ENCODE results near the gene GAS6. TPM values are rescaled to one million over a fixed set of nuclear protein-coding genes. Genes with fewer than 3 reads are reported as not detected.

GAS6 gene
- polyA plus RNA-seq, 1 donor, result 17.4 TPM

DNA sequence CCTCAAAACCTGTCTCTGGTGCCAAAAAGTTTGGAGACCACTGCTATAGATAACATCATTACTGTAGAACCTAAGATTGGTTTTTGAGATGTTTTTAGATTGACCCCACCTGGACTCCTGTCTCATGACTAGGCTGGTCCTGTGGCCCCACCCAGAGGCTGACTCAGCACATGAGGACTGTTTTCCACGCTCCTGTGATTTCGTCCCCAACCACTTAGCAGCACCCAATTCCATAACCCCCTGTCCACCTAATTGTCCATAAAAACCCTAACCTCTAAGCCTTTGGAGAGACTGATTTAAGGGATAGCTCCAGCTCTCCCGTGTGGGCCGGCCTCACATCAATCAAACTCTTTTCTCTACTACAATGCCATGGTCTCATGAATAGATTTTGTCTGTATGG is 25.6 kb upstream of the GAS6 start:
- no peak for DNase-seq

DNA sequence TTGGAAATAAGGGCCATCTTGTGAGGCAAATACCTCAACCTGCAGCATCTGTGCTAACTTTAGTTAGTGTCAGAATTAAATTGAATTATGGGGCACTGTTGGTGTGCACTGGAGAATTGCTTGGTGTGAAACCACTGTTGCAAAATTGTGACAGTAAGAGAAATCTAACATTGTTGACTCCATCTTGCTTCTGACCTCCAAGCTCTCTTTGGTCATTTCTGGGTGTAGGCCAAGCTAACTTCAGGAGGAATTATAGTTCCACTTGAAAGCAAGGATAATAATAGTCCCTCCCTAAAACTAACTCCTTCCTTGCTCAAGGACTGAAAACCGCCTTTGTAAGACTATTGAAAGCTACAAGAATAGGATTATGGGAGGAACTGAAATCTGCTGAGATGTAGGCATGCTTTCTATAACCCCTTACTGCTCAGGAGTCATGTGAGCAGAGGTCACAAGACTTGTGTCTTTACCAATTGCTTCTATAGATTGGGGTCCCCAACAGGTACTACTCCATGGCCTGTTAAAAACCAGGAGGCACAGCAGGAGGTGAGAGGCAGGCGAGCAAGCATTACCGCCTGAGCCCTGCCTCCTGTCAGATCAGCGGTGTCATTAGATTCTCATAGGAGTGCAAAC is 24.9 kb upstream of the GAS6 start:
- DNase-seq, result no peak

DNA sequence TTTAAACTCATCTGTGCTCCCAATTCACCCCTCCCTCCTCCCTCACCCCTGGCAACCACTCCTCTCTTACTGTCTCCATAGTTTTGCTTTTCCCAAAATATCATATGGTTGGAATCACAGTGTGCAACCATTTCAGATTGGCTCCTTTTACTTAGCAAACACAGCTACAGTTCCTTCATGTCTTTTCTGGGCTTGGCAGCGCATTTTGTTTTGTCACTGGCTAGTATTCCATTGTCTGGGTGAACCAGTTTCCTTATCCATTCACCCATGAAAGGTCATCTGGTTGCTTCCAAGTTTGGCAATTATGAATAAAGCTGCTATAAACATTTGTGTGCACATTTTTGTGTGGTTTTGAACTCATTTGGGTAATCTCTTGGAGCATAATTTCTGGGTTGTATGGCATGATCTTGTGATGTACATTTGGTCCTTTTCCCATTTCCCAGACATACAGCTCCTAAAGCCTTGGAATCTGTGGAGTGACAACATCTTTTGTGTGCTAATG is 23.9 kb upstream of the GAS6 start:
- no peak for DNase-seq

DNA sequence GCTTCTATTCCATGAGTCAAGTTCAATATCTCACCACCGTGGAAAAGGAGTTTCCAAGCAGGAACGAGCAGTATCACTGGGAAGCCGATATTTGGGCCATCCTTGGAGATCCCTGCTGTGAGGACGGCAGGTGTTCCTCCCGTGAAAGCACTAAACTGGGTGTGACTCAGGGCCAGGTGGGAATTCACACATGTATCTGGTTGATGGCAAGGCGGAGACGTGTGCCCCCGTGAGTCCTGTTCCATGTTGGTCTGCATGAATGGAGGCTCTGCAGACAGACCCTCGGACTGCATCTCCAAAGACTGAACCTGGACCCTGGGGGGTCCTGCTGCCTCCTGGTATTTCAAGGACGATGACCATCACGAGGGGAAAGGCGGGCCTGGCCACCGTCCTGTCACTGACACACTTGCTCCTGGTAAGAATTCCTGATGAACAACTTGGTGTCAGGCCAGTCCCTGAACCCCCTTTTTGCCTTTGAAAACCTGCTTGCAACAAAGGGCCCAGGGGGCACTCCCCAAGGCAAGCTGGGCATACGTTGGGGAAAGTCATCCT is 22.8 kb upstream of the GAS6 start:
- no peak for DNase-seq

DNA sequence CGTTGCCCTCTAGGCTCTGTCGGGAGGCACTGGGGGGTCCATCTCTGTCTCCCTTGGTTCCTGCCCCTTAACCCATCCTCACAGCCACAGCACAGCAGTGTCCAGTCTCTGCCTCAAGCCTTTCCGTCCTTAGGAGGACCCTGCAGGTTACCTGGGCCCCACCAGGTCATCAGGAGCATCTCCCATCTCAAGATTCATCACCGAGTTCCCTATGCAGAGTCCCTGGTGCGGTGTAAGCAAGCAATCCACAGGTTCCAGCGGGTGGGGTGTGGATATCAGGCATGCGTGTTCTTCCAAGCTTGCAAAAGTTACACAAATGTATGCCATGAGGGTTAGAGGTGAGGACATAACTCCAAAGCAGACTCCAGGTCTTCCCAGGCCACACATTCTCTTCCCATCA is 20.9 kb upstream of the GAS6 start:
- no peak for DNase-seq

DNA sequence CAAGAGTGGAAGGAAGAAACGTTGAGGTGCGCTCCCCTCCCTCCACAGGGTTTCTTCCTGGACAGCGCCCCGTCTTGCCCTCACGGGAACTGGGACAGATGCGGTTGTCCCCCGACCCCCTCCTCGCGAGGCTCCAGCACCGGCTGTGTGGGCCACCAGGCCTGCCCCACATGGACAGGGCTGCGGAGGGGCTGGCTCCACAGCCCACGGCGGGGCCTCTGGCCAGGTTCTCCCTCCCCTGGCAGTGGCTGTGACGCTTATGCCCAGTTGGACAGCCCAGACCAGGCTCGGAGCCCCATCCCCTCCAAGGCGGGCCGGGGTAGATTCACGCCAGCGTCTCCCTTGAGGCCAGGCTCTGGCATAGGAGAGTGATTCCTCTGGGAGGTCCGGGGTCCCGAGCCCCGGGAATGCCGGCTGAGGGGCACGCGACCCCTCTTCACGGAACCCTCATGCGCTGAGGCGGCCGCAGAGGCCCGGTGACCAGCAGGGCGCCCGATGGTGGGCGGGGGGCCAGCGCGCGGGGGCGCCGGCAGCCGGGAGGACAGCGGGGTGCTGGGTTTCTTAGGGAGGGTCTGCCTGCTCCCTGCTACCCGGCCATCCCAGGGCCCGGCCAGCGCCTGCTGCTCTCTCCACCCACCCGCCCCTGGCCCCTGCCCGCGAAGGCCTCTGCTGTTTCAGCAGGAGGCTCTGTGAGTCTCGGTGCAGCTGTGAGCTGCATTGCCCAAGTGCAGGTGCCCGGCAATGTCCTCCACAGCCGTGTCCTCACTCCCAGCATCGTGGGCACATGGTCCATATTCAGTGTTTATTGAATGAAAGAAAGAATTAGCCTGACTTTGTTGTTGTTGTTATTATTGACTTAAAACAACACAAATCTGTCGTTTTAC is 20.3 kb upstream of the GAS6 start:
- DNase-seq, result no peak

DNA sequence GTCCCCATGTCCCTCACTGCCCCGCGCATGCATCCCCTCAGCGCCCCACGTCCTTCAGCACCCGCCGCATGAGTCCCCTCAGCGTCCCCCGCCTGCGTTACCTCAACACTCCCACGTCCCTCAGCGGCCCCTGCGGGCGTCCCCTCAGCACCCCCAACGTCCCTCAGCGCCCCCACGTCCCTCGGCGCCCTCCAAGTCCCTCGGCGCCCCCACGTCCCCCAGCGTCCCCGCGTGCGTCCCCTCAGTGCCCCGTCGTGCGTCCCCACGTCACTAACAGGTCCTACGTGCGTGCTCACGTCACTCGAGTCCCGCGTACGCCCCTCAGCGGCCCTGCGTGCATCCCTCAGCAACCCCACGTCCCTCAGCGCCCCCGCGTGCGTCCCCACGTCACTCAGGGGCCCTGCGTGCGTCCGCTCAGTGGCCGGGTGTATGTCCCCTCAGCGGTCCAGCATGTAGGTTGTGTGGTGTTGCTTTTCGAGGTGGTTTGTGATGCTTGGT is 19.5 kb upstream of the GAS6 start:
- no peak for DNase-seq

DNA sequence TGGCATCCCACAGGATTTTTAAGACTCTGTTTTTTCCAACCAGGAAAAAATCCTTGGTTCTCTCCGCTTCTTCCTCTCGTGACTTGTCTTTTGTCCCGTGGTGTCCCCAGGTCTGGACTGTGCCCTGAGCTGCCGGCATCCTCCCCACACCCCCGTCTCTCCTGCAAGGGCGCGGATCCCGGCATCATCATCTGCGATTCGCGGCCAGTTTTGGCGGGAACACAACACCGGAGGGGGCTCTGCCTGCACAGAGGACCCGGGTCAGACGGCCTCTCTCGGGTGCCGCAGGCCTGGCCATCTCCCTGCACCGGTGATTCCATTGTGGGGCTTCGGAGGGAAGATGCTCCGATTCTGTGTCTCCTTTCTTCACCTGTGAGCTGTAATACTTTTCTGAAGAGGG is 18.8 kb upstream of the GAS6 start:
- no peak for DNase-seq

DNA sequence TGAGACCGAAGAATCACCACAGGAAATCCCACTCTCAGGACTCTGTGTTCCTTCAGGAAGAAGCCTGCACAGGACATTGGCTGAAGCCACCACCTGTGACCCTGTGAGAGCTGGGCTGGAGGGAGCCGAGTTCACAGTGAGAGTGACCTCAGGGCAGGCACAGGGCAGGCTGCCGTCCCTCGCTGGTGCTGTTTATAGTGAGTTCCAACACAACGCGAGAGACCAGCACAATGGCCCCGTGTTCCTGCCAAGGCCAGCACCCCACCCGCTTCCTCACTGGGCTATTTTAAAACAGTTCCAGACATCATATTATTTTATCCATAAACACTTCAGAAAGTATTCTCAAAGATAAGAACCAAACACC is 18.4 kb upstream of the GAS6 start:
- no peak for DNase-seq

DNA sequence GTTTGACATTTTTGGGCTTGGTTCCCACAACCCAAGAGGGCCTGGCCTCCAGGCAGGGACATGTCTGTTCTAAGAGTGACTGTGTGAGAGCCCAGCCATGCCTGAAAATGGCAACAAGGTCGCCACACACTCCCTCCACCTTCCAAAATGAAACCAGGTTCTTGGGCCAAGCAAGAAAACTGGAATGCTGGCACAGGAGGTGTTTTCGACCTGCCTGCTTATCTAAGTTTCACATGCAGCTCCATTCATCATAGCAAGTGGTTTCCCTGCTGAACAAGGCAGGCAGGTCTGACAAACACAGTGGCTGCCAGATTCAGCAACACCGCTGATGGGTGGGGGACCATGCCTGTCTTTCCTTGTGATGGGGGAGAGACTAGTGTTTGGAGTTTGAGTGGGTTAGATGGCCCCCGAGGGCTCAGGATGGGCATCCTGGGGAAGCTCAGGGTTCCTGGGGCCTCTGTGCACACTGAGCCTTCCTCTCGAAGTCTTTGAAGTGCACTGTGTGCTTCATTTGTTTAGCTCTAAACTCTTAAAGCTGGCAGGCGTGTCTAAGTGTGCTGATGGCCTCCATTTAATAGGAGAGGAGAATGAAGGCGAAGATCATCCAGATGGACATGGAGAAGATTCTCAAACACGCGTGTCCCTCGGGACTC is 17.9 kb upstream of the GAS6 start:
- no peak for DNase-seq

DNA sequence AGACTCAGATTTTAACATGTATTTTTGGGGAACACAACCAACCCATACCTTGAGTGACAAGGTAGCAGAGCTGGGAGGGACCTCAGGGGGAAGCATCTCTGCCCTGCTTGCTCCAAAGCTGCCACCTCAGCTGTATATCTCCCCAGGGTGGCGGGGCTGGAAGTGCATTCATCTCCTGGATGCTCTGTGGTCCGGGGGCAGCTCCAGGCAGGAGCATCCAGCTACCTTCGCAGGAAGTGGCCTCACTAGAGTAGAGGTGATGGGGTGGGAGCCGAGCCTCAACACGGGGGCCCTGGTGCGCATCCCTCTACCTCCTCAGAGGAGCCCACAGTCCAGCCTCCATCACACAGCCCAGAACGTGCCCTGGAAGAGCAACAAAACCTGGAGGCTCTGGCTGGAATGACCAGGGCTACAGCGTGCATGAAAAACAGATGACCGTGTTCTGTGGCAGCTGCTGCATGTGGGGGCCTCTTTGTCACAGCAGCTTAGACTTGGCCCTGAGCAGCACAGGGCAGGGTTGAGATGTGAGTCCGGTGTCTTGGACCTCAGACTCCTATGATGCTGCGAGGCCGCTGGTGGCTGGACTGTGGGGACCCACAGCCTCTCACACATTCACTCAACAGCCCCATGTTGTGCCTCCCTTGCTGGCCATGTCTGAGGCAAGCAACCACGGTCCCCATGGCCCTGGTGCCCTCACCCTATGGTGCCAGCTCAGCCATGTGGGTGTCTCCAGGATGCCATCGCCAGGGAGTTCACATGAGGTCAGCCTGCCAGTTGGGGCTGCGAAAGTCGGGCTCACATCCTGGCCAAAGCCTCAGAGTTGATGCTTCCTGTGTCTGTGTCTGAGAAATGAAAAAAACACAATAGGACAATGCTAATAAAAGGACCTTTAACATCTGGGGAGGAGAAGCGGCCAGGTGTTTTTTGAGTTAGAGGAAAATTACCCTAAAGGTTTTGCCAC is 17.1 kb upstream of the GAS6 start:
- no peak for DNase-seq

DNA sequence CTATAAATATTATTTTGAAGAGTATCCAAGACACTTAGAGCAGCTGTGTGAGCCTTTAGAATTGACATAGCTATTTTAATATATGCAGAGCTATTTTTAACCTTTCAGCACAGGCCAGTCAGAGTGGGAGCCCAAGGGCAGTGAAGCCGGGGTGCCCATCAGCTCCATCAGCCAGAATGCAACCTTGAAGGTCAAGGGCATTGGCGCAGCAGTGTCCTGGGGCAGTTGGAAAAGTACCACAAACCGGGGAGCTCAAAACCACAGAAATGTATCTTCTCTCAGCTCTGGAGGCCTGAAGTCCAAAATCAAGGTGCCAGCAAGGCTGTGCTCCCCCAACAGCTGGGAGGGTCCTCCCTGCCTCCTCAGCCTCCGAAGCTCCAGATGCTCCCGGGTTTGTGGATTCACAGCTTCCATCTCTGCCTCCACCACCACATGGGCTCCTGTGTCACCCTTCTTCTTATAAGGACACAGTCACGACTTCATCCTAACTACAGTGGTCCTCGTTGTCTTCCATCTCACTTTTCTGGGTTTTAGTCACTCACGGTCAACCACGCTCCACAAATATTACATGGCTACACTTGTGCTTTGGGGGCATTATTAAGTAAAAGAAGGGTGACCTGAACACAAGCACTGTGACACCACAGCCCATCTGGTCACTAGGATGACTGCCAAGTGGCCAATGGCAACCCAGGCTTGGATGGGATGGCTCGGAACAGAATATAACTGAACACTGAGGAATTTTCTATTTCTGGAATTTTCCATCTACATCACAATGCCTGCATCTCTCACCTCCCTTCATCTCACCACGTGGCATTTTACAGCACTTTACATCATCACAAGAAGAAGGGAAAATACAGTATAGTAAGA is 15.9 kb upstream of the GAS6 start:
- no peak for DNase-seq

DNA sequence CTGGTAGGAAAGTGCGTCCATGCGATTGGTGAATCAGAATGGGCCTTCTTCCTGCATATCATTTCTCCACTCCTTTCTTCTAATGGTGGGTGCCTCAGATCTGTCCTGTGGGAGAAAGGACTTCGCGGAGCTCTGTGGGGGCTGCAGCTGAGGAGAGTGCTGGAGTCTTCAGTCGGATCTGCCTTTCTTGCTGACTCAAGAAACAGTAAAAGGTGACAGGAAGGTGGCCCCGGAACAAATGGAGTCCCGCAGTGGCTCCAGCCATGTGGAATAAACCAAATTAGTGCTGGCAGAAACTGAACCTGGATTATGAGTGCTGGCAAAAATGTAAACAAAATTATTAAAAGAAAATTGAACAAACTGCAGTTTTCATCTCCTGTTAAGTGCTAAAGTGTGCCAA is 15.1 kb upstream of the GAS6 start:
- DNase-seq, result no peak

DNA sequence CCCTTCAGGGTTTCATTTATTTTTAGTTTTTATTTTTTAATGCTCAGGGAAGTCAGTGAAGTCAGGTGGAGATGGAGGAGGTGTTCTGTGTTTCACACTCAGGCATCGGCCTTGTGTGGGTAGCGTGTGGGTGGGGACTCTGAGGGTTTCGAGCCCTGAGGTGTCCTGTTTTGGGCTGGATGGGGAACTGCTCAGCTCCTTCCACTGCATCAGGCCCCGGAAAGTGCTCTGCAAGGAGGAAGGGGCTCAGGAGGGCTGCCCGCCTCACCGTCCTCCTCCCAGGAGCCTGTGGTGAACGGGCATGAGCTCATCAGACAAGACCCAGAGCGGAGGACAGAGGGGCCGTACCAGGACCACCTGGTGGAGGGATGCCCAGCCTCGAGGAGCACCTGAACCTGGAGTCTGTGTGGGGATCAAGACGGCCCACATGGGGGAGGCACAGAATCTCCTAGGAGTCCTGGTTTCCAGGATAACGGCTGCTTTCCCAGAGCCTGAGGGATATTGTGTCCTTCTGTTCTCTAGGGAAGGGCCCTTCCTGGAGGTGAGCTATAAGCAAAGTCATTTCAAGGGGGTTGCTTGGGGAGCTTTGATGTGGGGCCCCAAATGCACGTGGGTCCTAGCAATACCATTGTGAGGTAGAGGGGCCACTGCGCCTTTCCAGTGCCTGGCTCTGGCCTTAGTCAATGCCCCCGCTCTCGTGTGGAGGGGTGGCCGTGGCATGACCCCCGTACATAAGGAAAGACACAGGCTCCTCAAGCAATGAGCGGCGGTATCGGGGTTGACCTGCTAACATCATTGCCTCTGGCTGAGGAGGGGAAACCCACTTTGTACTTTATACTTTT is 13.5 kb upstream of the GAS6 start:
- no peak for DNase-seq

DNA sequence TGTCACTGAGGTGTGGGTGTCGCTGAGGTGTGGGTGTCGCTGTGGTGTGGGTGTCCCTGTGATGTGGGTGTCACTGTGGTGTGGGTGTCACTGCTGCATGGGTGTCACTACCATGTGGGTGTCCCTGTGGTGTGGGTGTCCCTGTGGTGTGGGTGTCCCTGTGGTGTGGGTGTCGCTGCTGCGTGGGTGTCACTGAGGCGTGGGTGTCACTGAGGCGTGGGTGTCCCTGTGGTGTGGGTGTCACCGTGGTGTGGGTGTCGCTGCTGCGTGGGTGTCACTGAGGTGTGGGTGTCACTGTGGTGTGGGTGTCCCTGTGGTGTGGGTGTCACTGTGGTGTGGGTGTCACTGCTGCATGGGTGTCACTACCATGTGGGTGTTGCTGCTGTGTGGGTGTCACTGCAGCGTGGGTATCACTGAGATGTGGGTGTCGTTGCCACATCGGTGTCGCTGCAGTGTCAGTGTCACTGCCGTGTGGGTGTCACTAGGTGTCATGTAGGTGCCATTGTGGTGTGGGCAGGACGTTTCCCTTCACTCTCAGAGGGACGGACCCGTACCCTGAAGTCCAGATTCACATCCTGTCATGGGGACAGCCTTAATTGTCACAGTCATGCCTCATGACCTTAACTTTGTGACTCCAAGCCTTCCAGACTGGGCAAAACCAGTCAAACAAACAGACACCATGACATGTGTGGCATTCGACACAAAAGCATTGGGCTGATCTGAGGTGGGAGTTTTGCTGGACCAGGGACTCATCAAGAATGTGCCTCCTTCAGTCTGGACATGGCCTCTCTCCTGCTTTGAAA is 12.7 kb upstream of the GAS6 start:
- no peak for DNase-seq

DNA sequence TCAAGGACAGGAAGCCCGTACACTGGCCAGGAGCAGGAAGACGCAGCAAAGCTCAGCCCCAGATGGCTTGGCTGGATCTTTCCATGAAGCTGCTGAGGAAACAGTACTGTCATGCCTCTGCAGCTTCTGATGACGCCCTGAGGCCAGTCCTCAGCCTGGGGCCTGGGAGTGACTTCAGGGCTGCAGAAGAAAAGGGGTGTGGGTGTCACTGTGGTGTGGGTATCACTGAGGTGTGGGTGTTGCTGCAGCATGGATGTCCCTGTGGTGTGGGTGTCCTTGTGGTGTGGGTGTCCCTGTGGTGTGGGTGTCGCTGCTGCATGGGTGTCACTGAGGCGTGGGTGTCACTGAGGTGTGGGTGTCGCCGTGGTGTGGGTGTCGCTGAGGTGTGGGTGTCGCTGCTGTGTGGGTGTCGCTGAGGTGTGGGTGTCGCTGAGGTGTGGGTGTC is 12.0 kb upstream of the GAS6 start:
- no peak for DNase-seq

DNA sequence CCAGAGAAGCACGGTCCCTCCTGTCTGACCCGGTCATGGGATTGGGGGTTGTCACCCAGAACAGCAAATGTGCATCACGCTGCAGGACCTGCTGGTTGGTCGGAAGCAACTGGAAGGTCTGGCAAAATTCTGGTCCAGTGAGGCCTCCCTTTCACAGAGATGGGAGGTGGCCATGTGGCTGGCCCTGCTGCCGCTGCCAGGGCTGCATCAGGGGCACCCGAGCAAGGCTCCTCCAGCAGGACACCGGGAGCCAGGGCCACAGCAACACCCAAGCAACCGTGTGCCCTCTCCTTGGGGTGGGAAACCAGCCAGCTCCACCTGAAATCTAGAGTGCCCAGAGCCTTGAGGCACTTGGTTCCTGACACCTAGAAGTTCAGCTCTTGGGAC is 11.5 kb upstream of the GAS6 start:
- DNase-seq, result no peak

DNA sequence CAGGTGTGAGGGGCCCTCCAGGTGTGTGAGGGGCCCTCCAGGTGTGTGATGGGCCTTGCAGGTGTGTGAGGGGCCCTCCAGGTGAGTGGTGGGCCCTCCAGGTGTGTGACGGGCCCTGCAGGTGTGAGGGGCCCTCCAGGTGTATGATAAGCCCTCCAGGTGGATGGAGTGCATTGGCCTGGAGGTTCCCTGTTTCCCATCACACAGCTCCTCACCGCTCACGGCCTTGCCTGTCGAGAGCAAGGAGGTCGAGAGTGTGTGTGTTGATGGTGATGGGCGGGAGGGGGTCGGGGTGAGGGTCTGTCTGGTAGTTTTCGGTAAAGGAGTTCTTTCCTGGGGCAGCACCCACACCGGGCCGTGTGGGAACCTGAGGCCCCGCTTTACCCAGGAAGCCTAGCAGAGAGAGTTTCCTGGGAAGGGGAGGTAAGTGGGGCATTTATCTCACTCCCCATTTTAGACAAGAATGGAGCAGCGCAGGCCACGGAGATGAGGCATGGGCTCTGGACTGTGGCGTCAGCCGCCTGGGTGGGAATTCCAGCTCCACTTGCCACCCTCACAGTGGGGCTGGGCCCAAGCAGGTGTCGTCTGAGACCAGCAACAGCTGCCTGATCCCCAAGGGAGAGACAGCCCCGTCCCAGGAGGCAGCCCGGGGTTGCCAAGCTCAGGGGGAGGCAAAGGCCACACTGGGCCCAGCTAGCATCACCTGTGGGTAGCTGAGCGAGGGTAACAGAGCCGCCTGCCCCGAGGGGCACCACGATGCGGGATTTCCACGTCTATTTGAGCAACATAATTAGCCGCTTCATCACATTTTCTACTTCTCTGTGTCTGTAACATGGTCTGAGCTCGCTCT is 10.9 kb upstream of the GAS6 start:
- no peak for DNase-seq

Data from left kidney (tissue), 2 donors.